ENCODE data around the gene NEK7.
A peak's percentile ranks its signal among the peaks of the same experiment; 100 is the strongest.

NEK7 gene

GRCh38 chr1:198359024-198359653 lies 202.3 kb downstream of the NEK7 start:
- Histone ChIP-seq H3K4me3 (ENCODE audit: low read length) (no peak overlapping the region), H3K79me2 (ENCODE audit: low read length) (no peaks in the 10 kb centered on the region), H3F3A (ENCODE audit: insufficient read depth, low read length) (no peaks in the 10 kb centered on the region), H3K27me3 (replicated peaks; ENCODE audit: insufficient read depth, low read length) (no peaks in the 10 kb centered on the region), H3K4me2 (ENCODE audit: low read depth, low read length) (no peak overlapping the region), H3K27ac (ENCODE audit: low read length) (no peak overlapping the region), H3K36me3 (replicated peaks; ENCODE audit: insufficient read depth, low read length) (no peaks in the 10 kb centered on the region), H4K20me1 (ENCODE audit: insufficient read depth, low read length) (no peaks in the 10 kb centered on the region), H3K9ac (ENCODE audit: low read length) (no peak overlapping the region), H2AFZ (ENCODE audit: low read length) (no peak overlapping the region), H3K4me1 (ENCODE audit: low read length) (no peaks in the 10 kb centered on the region), H3K9me3 (replicated peaks; ENCODE audit: insufficient read depth, low read length) (no peaks in the 10 kb centered on the region), H3K9me2 (replicated peaks; ENCODE audit: insufficient read depth, low read length) (no peaks in the 10 kb centered on the region)
- peak; percentile 48 for DNase-seq
- TF ChIP-seq EZH2 (optimal IDR thresholded peaks at IDR 0.05; ENCODE audit: low read depth, low read length) (no peak), EZH2phosphoT487 (IDR thresholded peaks at IDR 0.05; ENCODE audit: low read length) (no peak), CTCF (IDR thresholded peaks at IDR 0.05; ENCODE audit: low read length) (peak; percentile 74)

- Histone ChIP-seq H3K36me3 (replicated peaks; ENCODE audit: insufficient read depth, low read length) (no peaks in the 10 kb centered on the region), H2AFZ (ENCODE audit: low read length) (no peak overlapping the region), H4K20me1 (ENCODE audit: insufficient read depth, low read length) (no peaks in the 10 kb centered on the region), H3K4me2 (ENCODE audit: low read depth, low read length) (no peak overlapping the region), H3K4me1 (ENCODE audit: low read length) (no peaks in the 10 kb centered on the region), H3F3A (ENCODE audit: insufficient read depth, low read length) (no peaks in the 10 kb centered on the region), H3K9me3 (replicated peaks; ENCODE audit: insufficient read depth, low read length) (no peaks in the 10 kb centered on the region), H3K27me3 (replicated peaks; ENCODE audit: insufficient read depth, low read length) (no peaks in the 10 kb centered on the region), H3K4me3 (ENCODE audit: low read length) (no peak overlapping the region), H3K9me2 (replicated peaks; ENCODE audit: insufficient read depth, low read length) (no peaks in the 10 kb centered on the region), H3K9ac (ENCODE audit: low read length) (no peak overlapping the region), H3K27ac (ENCODE audit: low read length) (no peak overlapping the region), H3K79me2 (ENCODE audit: low read length) (no peaks in the 10 kb centered on the region)
- no peak for DNase-seq
- no peak for TF ChIP-seq EZH2phosphoT487 (IDR thresholded peaks at IDR 0.05; ENCODE audit: low read length)
- no peak for TF ChIP-seq EZH2 (optimal IDR thresholded peaks at IDR 0.05; ENCODE audit: low read depth, low read length)
- no peak for TF ChIP-seq CTCF (IDR thresholded peaks at IDR 0.05; ENCODE audit: low read length)
Measured at GRCh38 chr1:198360208-198360729, 203.5 kb downstream of the NEK7 start.

DNA sequence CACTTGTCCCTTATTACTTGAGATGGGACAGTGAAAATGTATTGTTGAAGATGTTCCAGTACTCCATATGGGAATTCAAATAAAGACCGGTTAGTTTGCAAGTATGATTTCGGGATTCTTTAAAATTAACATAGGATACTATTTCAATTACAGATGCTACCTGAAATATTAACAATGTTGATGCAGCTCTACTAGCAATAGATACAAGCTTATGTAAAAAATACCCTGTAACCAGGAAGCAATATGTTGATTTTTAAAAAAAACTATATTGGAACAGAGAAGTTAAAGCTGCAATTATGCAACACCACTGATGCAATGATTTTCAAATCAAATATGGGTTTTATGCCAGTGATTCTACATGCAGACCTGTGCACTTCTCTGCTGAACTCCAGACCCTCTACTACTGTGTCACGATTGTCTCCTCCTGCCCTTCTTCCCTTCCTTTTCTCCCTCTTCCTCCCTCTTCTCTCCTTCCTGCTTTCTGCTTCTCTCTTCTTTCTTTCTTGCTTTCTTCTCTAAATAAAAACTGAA lies 204.5 kb downstream of the NEK7 start:
- no peak for TF ChIP-seq EZH2phosphoT487 (IDR thresholded peaks at IDR 0.05; ENCODE audit: low read length)
- no peak overlapping the region for H3K4me2 ChIP-seq (ENCODE audit: low read depth, low read length)
- no peak overlapping the region for H2AFZ ChIP-seq (ENCODE audit: low read length)

GRCh38 chr1:198363625-198364151 lies 206.9 kb downstream of the NEK7 start:
- H3K27ac ChIP-seq (ENCODE audit: low read length), result no peak overlapping the region
- no peaks in the 10 kb centered on the region for H3K9me3 ChIP-seq (replicated peaks; ENCODE audit: insufficient read depth, low read length)
- H3K36me3 ChIP-seq (replicated peaks; ENCODE audit: insufficient read depth, low read length), result no peaks in the 10 kb centered on the region
- no peak for TF ChIP-seq EZH2phosphoT487 (IDR thresholded peaks at IDR 0.05; ENCODE audit: low read length)
- no peak for TF ChIP-seq CTCF (IDR thresholded peaks at IDR 0.05; ENCODE audit: low read length)
- TF ChIP-seq EZH2 (optimal IDR thresholded peaks at IDR 0.05; ENCODE audit: low read depth, low read length), result no peak
- no peak overlapping the region for H2AFZ ChIP-seq (ENCODE audit: low read length)
- no peak overlapping the region for H3K4me2 ChIP-seq (ENCODE audit: low read depth, low read length)
- H3K79me2 ChIP-seq (ENCODE audit: low read length), result no peaks in the 10 kb centered on the region
- no peaks in the 10 kb centered on the region for H3K27me3 ChIP-seq (replicated peaks; ENCODE audit: insufficient read depth, low read length)
- H3K4me1 ChIP-seq (ENCODE audit: low read length), result no peaks in the 10 kb centered on the region
- H3K9ac ChIP-seq (ENCODE audit: low read length), result no peak overlapping the region
- DNase-seq, result no peak
- no peaks in the 10 kb centered on the region for H4K20me1 ChIP-seq (ENCODE audit: insufficient read depth, low read length)
- H3F3A ChIP-seq (ENCODE audit: insufficient read depth, low read length), result no peaks in the 10 kb centered on the region
- no peaks in the 10 kb centered on the region for H3K9me2 ChIP-seq (replicated peaks; ENCODE audit: insufficient read depth, low read length)
- H3K4me3 ChIP-seq (ENCODE audit: low read length), result no peak overlapping the region

More for the DNA sequence above, 204.5 kb downstream of the NEK7 start:
- Histone ChIP-seq H3K9me3 (replicated peaks; ENCODE audit: insufficient read depth, low read length) (no peaks in the 10 kb centered on the region), H3K4me1 (ENCODE audit: low read length) (no peaks in the 10 kb centered on the region), H3K4me3 (ENCODE audit: low read length) (no peak overlapping the region), H4K20me1 (ENCODE audit: insufficient read depth, low read length) (no peaks in the 10 kb centered on the region), H3K36me3 (replicated peaks; ENCODE audit: insufficient read depth, low read length) (no peaks in the 10 kb centered on the region), H3K27me3 (replicated peaks; ENCODE audit: insufficient read depth, low read length) (no peaks in the 10 kb centered on the region), H3K9me2 (replicated peaks; ENCODE audit: insufficient read depth, low read length) (no peaks in the 10 kb centered on the region), H3K79me2 (ENCODE audit: low read length) (no peaks in the 10 kb centered on the region), H3K9ac (ENCODE audit: low read length) (no peak overlapping the region), H3F3A (ENCODE audit: insufficient read depth, low read length) (no peaks in the 10 kb centered on the region), H3K27ac (ENCODE audit: low read length) (no peak overlapping the region)
- DNase-seq, result no peak
